H54 (cell line): ENCODE measurements around the gene ZSWIM6.

Experiments used
- DNase-seq: peaks from one replicate; pipeline ENCODE4 v3.0.0; 2011; ENCODE audit warnings: low spot score, mixed read lengths; ENCODE audit not compliant: insufficient read length
- FAIRE-seq: peaks from 3 replicates; lab custom pipeline; 2011; peaks lifted over from hg19 to GRCh38; lab: Jason Lieb, UNC
- POLR2A ChIP-seq: IDR thresholded peaks from 2 replicates; pipeline ENCODE4 v1.6.1; 2011; ENCODE audit warnings: low read depth, mild to moderate bottlenecking, low read length

The ZSWIM6 gene

GRCh38 chr5:61331407-61332357 is at the start of gene ZSWIM6:
ZSWIM6 (plus strand) TSS chr5:61332258; CDS start chr5:61332273, 15 bp downstream.
- FAIRE-seq (peak; percentile 23), DNase-seq (peak; percentile 90)
- peak; percentile 99 for TF ChIP-seq POLR2A

- DNase-seq (no peak), FAIRE-seq (no peak)
- TF ChIP-seq POLR2A = no peak
Observed at GRCh38 chr5:61283471-61283870, 48.6 kb upstream of the ZSWIM6 start.

DNA sequence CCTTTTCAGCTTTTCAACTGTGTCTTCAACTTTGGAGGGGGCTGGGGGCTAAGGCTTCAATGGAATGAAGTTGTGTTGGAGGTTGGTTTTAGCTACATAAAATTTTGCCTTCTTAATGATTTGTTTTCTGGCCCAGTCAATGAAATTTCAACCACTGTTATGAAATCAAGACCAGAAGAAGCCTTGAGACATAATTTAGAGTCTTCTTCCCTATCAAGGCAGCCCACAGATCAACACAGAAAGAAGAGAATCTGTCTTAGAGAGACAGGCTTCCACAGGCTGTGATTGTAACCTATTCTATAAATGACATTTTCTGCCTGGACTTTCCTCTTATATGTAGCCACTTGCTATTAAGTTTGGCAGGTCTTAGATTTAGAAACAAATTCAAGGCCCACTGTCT is 46.5 kb upstream of the ZSWIM6 start:
- no peak for DNase-seq

GRCh38 chr5:61286446-61287132 is 45.5 kb upstream of the ZSWIM6 start:
- FAIRE-seq (no peak), DNase-seq (no peak)
- no peak for TF ChIP-seq POLR2A

More for the DNA sequence above, 46.5 kb upstream of the ZSWIM6 start:
- no peak for TF ChIP-seq POLR2A
- FAIRE-seq = no peak

- no peak for FAIRE-seq
- TF ChIP-seq POLR2A = no peak
- DNase-seq = no peak
Observed at GRCh38 chr5:61287474-61287873, 44.6 kb upstream of the ZSWIM6 start.

GRCh38 chr5:61289241-61289640 is 42.8 kb upstream of the ZSWIM6 start:
- DNase-seq (no peak), FAIRE-seq (no peak)
- no peak for TF ChIP-seq POLR2A

- no peak for TF ChIP-seq POLR2A
- DNase-seq (no peak), FAIRE-seq (no peak)
Observed at GRCh38 chr5:61289669-61290306, 42.3 kb upstream of the ZSWIM6 start.

- DNase-seq (no peak), FAIRE-seq (no peak)
- no peak for TF ChIP-seq POLR2A
Observed at GRCh38 chr5:61290791-61291210, 41.3 kb upstream of the ZSWIM6 start.

GRCh38 chr5:61292062-61292657 is 39.9 kb upstream of the ZSWIM6 start:
- no peak for TF ChIP-seq POLR2A
- FAIRE-seq (no peak), DNase-seq (no peak)

DNA sequence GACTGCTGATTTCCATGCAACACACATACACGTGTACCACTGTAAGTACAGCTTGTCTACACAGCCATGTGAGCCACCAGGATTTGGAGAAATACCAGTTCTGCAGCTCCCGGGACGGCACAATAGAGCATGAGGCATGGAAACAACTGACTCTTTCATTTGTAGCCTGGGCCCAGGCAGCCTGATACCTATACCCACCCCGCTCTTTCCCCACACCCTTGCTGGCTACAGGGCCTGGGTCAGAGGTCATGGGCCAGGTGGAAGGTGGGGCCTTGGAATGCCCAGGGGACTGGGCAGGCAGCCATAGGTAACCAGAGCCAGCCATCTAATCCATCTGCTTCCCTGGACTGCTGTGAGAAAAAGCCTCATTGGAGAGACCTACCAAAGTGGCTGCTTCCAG is 39.0 kb upstream of the ZSWIM6 start:
- TF ChIP-seq POLR2A = no peak
- no peak for DNase-seq
- no peak for FAIRE-seq

- no peak for DNase-seq
- no peak for FAIRE-seq
- no peak for TF ChIP-seq POLR2A
Observed at GRCh38 chr5:61293873-61294272, 38.2 kb upstream of the ZSWIM6 start.

- no peak for TF ChIP-seq POLR2A
- FAIRE-seq (no peak), DNase-seq (no peak)
Observed at GRCh38 chr5:61295365-61295764, 36.7 kb upstream of the ZSWIM6 start.

DNA sequence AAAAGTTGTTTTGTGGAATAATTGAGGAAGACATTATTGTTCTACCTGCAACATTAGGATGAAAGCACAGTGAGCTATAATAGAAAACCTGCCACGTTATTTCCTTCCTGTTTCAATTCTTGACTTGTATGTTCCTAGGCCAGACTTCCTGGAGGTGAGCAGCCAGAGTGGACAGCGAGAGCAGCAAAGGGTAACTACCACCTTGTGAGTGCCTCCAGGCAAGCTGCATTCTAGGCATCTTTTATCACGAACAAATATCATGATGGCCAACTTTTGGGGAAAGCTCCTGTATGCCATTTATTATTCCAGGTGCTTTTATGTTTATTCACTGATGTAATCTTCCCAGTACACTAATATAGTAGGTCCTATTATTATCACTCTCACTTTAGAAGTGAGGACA is 34.0 kb upstream of the ZSWIM6 start:
- no peak for DNase-seq
- no peak for FAIRE-seq
- no peak for TF ChIP-seq POLR2A

DNA sequence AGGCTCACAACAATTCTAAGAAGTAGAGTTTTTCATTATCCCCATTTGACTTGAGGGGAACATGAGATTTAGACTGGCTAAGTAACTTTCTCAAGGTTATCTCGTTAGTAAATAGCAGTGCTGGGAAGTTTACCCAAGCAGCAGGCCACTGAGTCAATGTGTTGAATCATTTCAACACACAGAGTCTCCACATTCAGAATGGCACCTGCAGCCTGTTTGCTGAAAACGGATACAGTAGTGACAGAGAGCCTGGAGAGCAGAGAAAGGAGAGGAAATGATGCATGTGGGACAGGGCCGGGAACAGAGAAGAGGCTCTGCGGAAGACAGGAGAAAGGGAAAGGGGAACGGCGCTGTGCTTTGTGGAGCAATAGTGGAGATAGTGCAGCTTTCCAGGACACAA is 33.5 kb upstream of the ZSWIM6 start:
- no peak for FAIRE-seq
- TF ChIP-seq POLR2A = no peak
- DNase-seq = no peak
